H7 (cell line): ENCODE results near the gene PTPMT1. TPM values are rescaled to one million over a fixed set of nuclear protein-coding genes. Genes with fewer than 3 reads are reported as not detected.

Experiments used
- DNase-seq: peaks from one replicate; pipeline ENCODE4 v3.0.0; 2012
- H3K27me3 ChIP-seq: 2 replicates; pipeline ENCODE4 v1.6.0; 2011; ENCODE audit warnings: mild to moderate bottlenecking, low read length; ENCODE audit not compliant: control insufficient read depth, insufficient read depth
- H3K36me3 ChIP-seq: replicated peaks from 2 replicates; pipeline ENCODE4 v1.5.1; 2011; ENCODE audit warnings: low read length; ENCODE audit not compliant: control insufficient read depth, insufficient read depth
- H3K4me3 ChIP-seq: 2 replicates; pipeline ENCODE4 v1.5.1; 2011; ENCODE audit warnings: low read depth, mild to moderate bottlenecking, control low read depth, low read length, moderate library complexity; ENCODE audit not compliant: insufficient read depth
- total RNA-seq: library from RNA; depleted of rRNA; stranded (reverse); fragments of >200 nt; shearing (Covaris generic); gene quantifications from 2 replicates; pipeline ENCODE4 v1.2.3, GENCODE V29; 2014

Gene PTPMT1
- total RNA-seq, 1 experiment from 2014 or later: 83.9 TPM

DNA sequence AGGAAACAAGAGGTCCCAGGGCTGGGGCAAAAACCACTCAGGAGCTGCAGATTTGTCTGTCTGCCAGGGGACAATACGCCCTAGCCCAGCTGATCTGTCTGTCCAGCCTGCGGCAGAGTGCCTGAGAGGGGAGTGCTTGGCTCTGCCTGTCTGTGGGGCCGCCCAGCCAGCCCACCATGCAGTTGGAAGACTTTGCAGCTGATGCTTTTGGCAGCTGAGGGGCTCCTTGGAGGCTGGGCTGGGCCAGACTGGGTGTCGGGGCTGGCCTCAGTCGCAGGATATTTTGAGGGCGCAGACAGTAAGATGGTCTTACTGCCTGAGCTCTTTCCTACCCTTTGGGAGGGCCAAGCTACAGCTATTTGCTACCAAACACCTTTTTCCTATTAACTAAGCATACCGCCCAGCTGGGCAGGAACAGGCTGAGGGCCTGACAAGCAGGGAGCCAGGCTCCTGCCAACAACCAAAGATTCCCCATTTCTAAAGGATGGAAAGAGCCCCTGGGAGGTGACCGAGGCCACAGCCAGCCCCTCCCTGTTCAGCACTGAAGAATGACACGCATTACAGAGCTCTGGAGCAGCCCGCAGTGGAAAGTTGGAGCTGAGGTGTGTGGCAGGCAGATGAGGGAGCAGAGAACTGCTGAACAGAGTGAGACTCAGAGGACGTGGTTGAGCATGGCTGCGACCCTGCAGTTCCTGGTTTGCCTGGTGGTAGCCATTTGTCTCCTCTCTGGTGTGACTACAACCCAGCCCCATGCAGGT is 20.9 kb downstream of the PTPMT1 start, which contains the start of gene FAM180B:
TSS of gene FAM180B (plus strand) at position 581 of the 758 bp plus-strand sequence. CDS start at position 672, 91 bp downstream.
- peak; percentile 54 for DNase-seq
- H3K27me3 ChIP-seq: no peaks in the 10 kb centered on the region
- no peak within 1 kb of the TSS for H3K4me3 ChIP-seq
- H3K36me3 ChIP-seq: peaks cover 23% of the 10 kb centered on the region

DNA sequence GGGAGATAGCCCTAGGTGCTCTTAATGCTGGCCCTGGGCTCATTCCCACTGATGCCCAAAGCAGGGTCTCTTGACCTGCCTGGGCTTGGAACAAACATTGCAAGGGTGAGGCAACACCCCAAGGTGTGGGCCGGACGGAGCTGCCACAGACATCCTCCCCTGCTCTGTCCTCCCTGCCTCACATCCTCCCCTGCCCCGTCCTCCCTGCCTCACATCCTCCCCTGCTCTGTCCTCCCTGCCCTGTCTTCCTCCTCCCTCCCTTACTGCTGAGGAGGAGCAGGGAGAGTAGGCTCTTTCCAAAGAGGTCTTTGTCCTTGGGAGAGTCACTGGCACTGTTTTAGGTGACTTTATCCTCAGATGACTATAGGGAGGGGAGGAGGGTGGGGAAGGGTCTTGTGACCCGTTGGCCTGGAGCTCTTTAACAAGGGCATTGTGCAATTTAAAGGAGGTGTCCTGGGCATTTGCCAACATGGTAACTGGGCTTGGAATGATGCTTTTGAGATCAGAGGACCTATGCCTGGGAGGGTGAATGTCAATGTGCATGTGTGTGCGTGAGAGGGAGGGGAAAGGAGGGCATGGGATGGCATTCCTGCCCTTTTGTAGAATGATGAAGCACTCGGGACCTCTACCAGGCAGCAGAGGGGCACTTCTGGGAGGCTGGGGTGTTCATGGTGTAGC is 21.8 kb downstream of the PTPMT1 start:
- DNase-seq: peak; percentile 40
- peaks cover 14% of the 10 kb centered on the region for H3K36me3 ChIP-seq
- no peak overlapping the region for H3K4me3 ChIP-seq
- H3K27me3 ChIP-seq: peaks cover 1% of the 10 kb centered on the region; the same call in 1 of the 2 replicates

- peak; percentile 63 for DNase-seq
- H3K4me3 ChIP-seq: no peak overlapping the region
- H3K27me3 ChIP-seq: peaks cover 8% of the 10 kb centered on the region
- H3K36me3 ChIP-seq: peaks cover 10% of the 10 kb centered on the region
Observed at GRCh38 chr11:47587723-47588326, 22.4 kb downstream of the PTPMT1 start.

DNA sequence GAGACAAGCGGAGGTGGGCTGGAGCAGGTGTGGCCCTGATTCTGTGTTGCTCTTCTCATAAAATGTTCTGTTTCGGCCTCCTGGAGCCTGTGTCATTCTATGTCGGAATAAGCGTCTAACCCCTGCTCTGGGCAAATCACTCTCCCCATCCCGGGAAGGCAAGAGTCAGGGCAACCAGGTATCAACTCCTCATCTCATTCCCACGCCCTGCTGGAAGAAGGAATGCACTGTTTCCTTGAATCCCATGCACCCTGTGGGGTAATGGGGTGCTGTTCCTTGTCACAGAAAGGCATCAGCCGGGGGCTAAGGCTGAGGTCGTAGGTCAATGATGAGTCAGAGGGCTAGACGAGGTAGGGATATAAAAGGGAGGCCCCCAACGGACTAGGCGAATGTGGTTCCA is 23.7 kb downstream of the PTPMT1 start:
- peaks cover under 1% of the 10 kb centered on the region for H3K36me3 ChIP-seq
- no peak overlapping the region for H3K4me3 ChIP-seq
- H3K27me3 ChIP-seq: peaks cover 19% of the 10 kb centered on the region
- peak; percentile 50 for DNase-seq

GRCh38 chr11:47589584-47589976 is 24.2 kb downstream of the PTPMT1 start:
- Histone ChIP-seq H3K27me3 (peaks cover 24% of the 10 kb centered on the region), H3K4me3 (no peak overlapping the region; the same call in 1 of the 2 replicates), H3K36me3 (no peaks in the 10 kb centered on the region; the same call in 1 of the 2 replicates)
- peak; percentile 60 for DNase-seq

DNA sequence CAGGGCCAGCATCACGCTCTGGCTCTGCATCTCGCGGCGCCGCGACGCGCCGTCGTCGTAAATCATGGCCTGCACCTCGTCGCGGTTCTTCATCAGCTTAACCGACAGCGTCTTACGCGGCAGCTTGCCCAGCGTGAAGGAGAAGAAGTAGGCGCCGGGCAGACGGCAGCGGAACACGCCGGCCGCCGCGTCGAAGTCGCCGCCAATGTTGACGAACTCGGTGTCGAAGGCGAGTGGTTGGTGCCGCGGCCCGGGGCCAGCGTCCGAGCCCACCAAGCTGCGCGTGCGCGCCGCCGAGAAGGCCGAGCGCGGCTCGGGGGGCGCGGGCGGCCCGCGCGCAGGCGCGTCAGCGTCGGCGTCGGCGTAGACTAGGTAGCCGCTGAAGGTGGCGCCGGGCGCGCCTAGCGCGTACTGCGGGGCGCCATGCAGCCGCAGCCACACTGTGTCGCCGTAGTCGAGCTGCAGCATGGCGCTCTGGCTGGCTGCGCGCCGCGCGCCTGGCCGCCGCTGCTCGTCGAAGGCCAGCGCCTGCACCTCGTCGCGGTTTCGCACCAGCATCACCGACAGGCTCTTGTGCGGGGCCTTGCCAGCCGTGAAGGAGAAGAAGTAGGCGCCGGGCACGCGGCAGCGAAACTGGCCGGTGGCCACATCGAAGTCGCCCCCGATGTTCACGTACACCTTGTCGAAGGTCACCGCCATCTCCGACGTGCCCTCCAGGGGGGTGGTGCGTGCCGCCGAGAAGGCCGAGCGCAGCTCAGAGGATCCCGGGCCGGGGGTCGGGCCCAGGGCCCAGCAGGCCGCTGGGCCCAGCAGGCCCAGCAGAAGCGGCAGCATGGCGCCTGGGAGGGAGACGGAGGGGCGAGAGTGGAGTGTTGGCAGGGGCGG is 24.8 kb downstream of the PTPMT1 start:
- DNase-seq: peak; percentile 73
- Histone ChIP-seq H3K36me3 (no peaks in the 10 kb centered on the region), H3K4me3 (peak overlapping the region; percentile 8; the same call in 1 of the 2 replicates)

GRCh38 chr11:47591764-47592163 is 26.4 kb downstream of the PTPMT1 start:
- H3K36me3 ChIP-seq: no peaks in the 10 kb centered on the region
- H3K4me3 ChIP-seq: no peak overlapping the region
- DNase-seq: peak; percentile 43
- H3K27me3 ChIP-seq: peaks cover 33% of the 10 kb centered on the region

More for the DNA sequence above, 24.8 kb downstream of the PTPMT1 start:
- H3K27me3 ChIP-seq: peaks cover 30% of the 10 kb centered on the region

DNA sequence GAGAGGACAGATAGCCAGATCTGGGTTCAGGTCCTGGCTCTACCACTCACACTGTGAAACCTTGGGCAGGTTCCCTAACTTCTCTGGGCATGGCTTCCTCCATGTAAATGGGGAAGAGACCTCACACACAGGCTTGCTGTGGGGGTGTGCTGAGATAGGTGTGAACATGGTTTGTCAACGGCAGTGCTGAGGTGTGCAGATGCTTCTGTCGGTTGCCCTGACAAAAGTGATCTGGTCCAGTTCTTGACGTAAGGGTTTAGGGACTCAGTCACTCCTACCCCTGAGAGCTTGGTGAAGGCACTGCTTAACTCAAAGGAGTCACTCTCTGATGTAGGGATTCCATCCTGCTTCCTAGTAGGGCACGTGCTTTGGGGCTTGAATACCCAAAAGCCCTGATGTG is 26.9 kb downstream of the PTPMT1 start:
- peaks cover 33% of the 10 kb centered on the region for H3K27me3 ChIP-seq
- H3K4me3 ChIP-seq: no peak overlapping the region
- H3K36me3 ChIP-seq: no peaks in the 10 kb centered on the region
- DNase-seq: no peak

DNA sequence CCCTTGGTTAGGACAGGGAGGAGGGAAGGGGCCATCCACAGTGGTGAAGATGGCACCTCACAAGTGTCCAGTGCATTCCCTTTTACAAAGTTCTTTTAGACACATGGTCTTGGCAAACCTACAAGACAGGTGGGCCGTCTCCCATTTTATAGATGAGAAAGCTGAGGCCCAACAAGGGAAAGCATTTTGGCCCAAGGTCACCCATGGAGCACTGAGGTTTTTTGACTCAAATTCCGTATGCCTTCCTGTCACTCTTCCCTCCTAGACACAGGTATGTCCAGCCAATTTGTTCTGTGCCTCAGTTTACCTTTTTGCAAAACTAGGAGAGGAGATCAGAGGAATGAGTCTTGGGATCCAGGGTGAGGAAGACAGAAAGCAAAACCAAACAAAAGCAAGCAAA is 27.6 kb downstream of the PTPMT1 start:
- Histone ChIP-seq H3K4me3 (no peak overlapping the region), H3K27me3 (peaks cover 33% of the 10 kb centered on the region), H3K36me3 (no peaks in the 10 kb centered on the region)
- no peak for DNase-seq

- H3K36me3 ChIP-seq: no peaks in the 10 kb centered on the region
- peaks cover 33% of the 10 kb centered on the region for H3K27me3 ChIP-seq
- H3K4me3 ChIP-seq: peak overlapping the region; percentile 57
- DNase-seq: peak; percentile 68
Observed at GRCh38 chr11:47593492-47593933, 28.1 kb downstream of the PTPMT1 start.

DNA sequence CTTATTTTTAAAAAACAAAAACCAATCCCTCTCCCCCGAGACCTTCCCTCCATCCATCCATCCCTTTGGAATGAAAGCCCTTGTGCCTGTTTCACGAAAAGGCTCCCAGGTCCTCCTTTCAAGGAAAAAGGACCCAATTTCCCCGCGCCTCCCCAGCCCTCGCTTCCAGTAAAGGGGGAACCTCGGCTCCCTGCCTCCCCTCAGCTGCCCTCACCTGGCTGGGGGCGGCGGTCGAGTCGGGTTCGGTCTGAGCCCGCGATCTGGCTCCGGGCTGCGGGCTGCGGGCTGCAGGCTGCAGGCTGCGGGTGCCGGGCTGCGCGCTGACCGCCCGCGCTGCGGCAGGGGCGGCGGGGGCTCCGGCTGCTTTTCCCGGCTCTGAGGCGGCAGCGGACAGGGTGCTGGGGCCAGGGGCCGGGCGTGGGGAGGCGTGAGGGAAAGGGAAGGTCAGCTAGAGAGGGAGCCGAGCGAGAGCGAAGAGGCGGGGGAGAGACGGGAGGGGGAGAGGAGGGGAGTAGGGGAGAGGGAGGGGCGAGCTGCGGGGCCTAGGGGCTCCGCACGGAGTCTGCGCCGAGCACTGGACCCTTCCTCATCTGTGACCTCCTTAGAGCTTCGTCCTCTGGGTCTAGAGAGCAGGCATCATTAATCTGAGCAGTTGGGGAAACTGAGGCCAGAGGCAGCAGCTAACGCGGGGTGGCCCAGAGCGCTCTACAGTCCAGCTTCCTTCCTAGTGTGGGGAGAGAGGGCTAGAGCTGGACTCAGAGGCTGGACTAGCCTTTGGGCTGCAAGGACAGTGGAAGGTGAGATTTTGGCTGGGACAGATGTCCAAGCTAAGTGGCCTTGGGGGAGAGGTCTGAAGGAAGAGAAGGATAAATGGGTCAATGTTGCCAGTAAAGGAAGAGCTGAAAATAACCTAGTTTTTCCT is 28.8 kb downstream of the PTPMT1 start, which contains the start of gene C1QTNF4:
TSS of gene C1QTNF4 (minus strand) at position 478 of the 922 bp plus-strand sequence. CDS start 3,601 bp downstream, outside the sequence.
- H3K36me3 ChIP-seq: no peaks in the 10 kb centered on the region
- H3K27me3 ChIP-seq: peaks cover 33% of the 10 kb centered on the region
- H3K4me3 ChIP-seq: peak within 1 kb of the TSS; percentile 57
- DNase-seq: peak; percentile 92

DNA sequence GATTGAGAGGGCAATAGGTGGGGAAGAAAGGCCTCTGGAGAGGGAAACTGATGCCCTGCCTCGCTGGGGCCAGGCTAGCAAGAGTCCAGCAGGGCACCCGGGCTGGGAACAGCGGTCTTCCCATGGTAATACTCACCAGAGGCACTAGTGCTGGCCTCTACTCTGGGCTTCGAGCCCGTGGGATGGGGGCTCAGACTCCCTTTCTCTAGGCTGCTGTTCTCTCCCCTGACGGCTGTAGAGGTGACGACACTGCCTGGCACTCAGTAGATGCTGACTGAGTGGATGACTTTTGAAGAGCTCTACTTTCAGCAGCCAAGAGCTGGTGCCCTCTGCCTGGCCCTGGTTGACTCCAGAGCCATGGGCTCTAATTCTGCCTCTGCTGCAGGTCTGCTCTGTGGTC is 29.6 kb downstream of the PTPMT1 start:
- H3K36me3 ChIP-seq: no peaks in the 10 kb centered on the region
- DNase-seq: peak; percentile 47
- no peak overlapping the region for H3K4me3 ChIP-seq
- H3K27me3 ChIP-seq: peaks cover 33% of the 10 kb centered on the region

DNA sequence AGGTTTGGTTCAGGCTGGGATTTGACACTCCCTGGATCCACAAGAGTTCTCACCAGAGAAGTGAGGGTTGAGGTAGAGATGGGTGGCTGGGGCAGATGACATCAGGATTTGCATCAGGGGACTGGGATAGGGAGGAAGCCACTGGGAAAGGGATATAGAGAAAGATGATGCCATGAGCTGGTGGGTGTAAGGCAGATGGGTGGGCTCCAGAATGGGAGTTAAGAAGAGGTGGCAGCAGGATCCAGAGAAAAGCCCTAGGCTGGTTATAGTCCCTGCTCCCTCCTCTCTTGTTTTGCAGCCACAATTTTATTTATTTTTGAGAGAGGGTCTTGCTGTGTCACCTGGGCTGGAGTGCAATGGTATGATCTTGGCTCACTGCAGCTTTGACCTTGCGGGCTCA is 30.6 kb downstream of the PTPMT1 start:
- no peak for DNase-seq
- H3K27me3 ChIP-seq: peaks cover 33% of the 10 kb centered on the region
- H3K4me3 ChIP-seq: no peak overlapping the region
- H3K36me3 ChIP-seq: no peaks in the 10 kb centered on the region
